Vagina (tissue), 2 donors: ENCODE data around the gene CYP4F12.

Experiments
- CTCF ChIP-seq, 3 experiments: fragments of 450-650 bp in 2 of 3; fragments of 200-600 bp in 1 of 3; sonication (generic) in 1 of 3; IDR thresholded peaks; one replicate each; pipeline ENCODE4 v1.5.1; 2017 to 2019; ENCODE audit warnings: antibody characterized with exemption in 3 of 3, mild to moderate bottlenecking in 2 of 3, moderate library complexity in 2 of 3
- POLR2A ChIP-seq, 2 donors: fragments of 450-650 bp; IDR thresholded peaks; one replicate each; pipeline ENCODE4 v1.6.1; 2017; ENCODE audit warnings: antibody characterized with exemption in 2 of 2, mild to moderate bottlenecking in 2 of 2, moderate library complexity in 2 of 2
- POLR2AphosphoS5 ChIP-seq, 2 donors: sonication (generic); formaldehyde crosslinking; IDR thresholded peaks; one replicate each; pipeline ENCODE4 v1.9.0; 2017; ENCODE audit warnings: antibody characterized with exemption in 2 of 2, mild to moderate bottlenecking in 2 of 2, low read depth in 1 of 2; ENCODE audit not compliant: insufficient read depth in 1 of 2

DNA sequence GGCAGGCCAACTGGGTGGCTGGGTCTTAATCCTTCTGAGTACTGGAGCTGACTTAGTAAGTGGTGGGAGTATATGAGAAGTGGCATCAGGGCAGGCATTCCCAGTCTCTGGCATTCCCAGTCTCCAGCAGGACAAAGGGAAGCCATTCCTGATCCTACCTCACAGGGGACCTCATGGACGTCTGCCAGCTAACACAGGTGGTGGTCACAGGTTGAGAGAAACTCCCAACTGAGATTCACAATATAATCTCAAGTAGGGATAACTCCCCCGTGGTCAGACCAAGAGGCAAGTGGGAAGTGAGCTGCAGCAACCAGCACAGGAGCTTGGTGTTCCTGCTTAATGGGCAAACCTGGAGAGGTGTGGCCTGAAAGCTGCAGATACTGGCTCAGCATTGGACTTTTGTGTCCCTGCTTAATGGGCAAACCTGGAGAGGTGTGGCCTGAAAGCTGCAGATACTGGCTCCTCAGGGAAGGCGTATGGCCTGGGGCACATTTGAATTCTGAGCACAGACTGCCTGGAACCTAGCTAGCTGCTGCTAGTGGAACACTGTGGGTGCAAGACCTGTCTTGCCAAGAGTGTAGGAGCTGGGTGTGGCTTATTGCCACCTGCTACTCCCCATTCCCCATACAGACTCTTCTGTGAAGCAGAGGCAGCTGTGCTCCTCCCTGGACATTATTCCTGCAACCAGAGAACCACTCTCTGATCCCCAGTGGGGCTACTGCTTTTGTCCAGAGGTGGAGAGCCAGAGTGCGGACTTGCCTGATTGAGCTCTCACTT, 29.1 kb downstream of the CYP4F12 start:
- TF ChIP-seq CTCF (IDR thresholded peaks at IDR 0.05) (no peak), POLR2AphosphoS5 (IDR thresholded peaks at IDR 0.05; ENCODE audit: insufficient read depth in 1 of 2, low read depth in 1 of 2) (peak in 1 of 2 donors; percentile 19), POLR2A (IDR thresholded peaks at IDR 0.05) (no peak)
